Stimulated activated CD8-positive, alpha-beta memory T cell treated with anti-CD3 and anti-CD28 coated beads, Interleukin-15, amount 100 ng/mL, for 4 hours (primary cell): Measurements from ENCODE around the gene AREG.

Experiments used
- DNase-seq, 2 donors: peaks; one replicate each; pipeline ENCODE4 v3.0.0-alpha.2; 2020; ENCODE audit warnings: low read depth in 2 of 2

AREG gene

GRCh38 chr4:74433043-74433442 is 11.9 kb upstream of the AREG start:
- no peak for DNase-seq

- DNase-seq: no peak
Measured at GRCh38 chr4:74433541-74434172, 11.3 kb upstream of the AREG start.

- no peak for DNase-seq
Measured at GRCh38 chr4:74435296-74435695, 9.6 kb upstream of the AREG start.

GRCh38 chr4:74437866-74438265 is 7.1 kb upstream of the AREG start:
- DNase-seq: no peak

GRCh38 chr4:74438661-74439060 is 6.3 kb upstream of the AREG start:
- DNase-seq: no peak

GRCh38 chr4:74439952-74440351 is 5.0 kb upstream of the AREG start:
- DNase-seq: no peak

GRCh38 chr4:74440356-74440755 is 4.6 kb upstream of the AREG start:
- no peak for DNase-seq

- no peak for DNase-seq
Measured at GRCh38 chr4:74441744-74442143, 3.2 kb upstream of the AREG start.

- DNase-seq: no peak
Measured at GRCh38 chr4:74446193-74446868, 1.4 kb downstream of the AREG start.

GRCh38 chr4:74446896-74447295 is 2.0 kb downstream of the AREG start:
- no peak for DNase-seq

GRCh38 chr4:74447636-74448233 is 2.8 kb downstream of the AREG start:
- DNase-seq: no peak

- no peak for DNase-seq
Measured at GRCh38 chr4:74449571-74450297, 4.8 kb downstream of the AREG start.

- no peak for DNase-seq
Measured at GRCh38 chr4:74450298-74450683, 5.4 kb downstream of the AREG start.

GRCh38 chr4:74451214-74451661 is 6.3 kb downstream of the AREG start:
- DNase-seq: no peak

GRCh38 chr4:74453037-74453635 is 8.2 kb downstream of the AREG start:
- no peak for DNase-seq

GRCh38 chr4:74453829-74454742 is 9.2 kb downstream of the AREG start:
- no peak for DNase-seq

- DNase-seq: no peak
Measured at GRCh38 chr4:74455361-74456055, 10.6 kb downstream of the AREG start.

GRCh38 chr4:74456056-74456744 is 11.3 kb downstream of the AREG start:
- DNase-seq: no peak

- no peak for DNase-seq
Measured at GRCh38 chr4:74456849-74457395, 12.0 kb downstream of the AREG start.

- no peak for DNase-seq
Measured at GRCh38 chr4:74460833-74461232, 15.9 kb downstream of the AREG start.
